ENCODE data around the gene MRPL16.

- TF ChIP-seq CTCF (conservative IDR thresholded peaks at IDR 0.05; ENCODE audit: low read depth, low read length) (no peak), MAZ (IDR thresholded peaks at IDR 0.05; ENCODE audit: borderline replicate concordance, low read depth, low read length) (no peak), FOS (IDR thresholded peaks at IDR 0.05; ENCODE audit: low read depth, low read length) (no peak), USF2 (IDR thresholded peaks at IDR 0.05; ENCODE audit: low read depth, low read length) (no peak), POLR2A (IDR thresholded peaks at IDR 0.05; ENCODE audit: low read depth, low read length) (no peak), RAD21 (IDR thresholded peaks at IDR 0.05; ENCODE audit: low read length) (no peak), RFX5 (IDR thresholded peaks at IDR 0.05; ENCODE audit: low read depth, low read length) (no peak)
These were observed 45.4 kb downstream of the MRPL16 start for GRCh38 chr11:59765068-59765735.

Measured in IMR-90 (cell line).